SH-SY5Y (cell line): ENCODE measurements around the gene COTL1.

Experiments
- GATA2 ChIP-seq: IDR thresholded peaks from 2 replicates; pipeline ENCODE4 v1.6.1; 2011; ENCODE audit warnings: mild to moderate bottlenecking, low read depth, low read length
- GATA3 ChIP-seq: IDR thresholded peaks from 2 replicates; pipeline ENCODE4 v1.6.1; 2011; ENCODE audit warnings: low read depth, mild to moderate bottlenecking, low read length, moderate library complexity

DNA sequence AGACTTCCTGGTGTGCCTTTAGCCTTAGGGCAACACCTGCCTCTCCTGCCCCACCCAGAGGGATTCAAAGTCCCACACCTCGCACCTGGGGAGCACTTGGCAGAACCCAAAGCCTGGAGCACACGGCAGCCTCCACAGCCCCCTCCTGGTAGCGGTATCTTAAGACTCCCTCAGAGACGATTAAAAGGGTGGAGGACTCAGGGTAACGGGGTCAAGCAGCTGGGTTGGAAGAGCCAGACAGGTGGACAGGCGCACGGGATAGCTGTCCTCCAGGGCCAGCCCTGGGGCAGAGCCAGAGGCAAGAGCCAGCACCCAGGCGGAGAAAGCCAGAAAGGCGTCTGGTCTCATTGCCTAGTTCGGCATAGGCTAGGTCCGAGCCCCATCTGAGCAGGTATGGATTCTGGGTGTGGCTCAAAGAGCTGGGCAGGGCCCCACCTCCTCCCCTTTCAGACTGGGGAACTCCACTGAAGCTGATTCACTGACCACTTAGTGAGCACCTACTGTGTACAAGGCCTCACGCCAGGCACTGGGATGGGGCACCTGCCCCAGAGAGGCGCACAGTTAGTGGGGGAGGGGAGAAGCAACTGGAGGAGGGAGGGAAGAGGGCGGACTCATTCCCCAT, 58.5 kb downstream of the COTL1 start:
- TF ChIP-seq GATA3 (no peak), GATA2 (no peak)
